ENCODE results near the gene HNRNPH2. TPM values are rescaled to one million over a fixed set of nuclear protein-coding genes. Genes with fewer than 3 reads are reported as not detected.
A peak's percentile ranks its signal among the peaks of the same experiment; 100 is the strongest.

Gene HNRNPH2
- total and polyA plus RNA-seq, 9 of the 15 experiments (the other 6 are each of a cell fraction or from before 2014, with no cell fraction given), result 40.0 to 130 (median 60.3) TPM

GRCh38 chrX:101390664-101391525, 17.1 kb upstream of the HNRNPH2 start, which contains the start of gene RPL36A (continued):
- TF ChIP-seq ARID1B (IDR thresholded peaks at IDR 0.05) (no peak; the same call in 1 of the 2 replicates), KAT2B (IDR thresholded peaks at IDR 0.05; ENCODE audit: low read depth, low read length) (no peak), FOXP4 (CRISPR knock-in tag; IDR thresholded peaks at IDR 0.05; ENCODE audit: borderline replicate concordance) (no peak), CBX3 (IDR thresholded peaks at IDR 0.05; ENCODE audit: borderline replicate concordance in 1 of 2, low read length in 2 of 2) (peak in 1 of 2 experiments; percentile 75; a peak in 2 of 3 replicates), RBFOX2 (IDR thresholded peaks at IDR 0.05; ENCODE audit: low read depth, low read length) (peak; percentile 97), PYGO2 (tag; IDR thresholded peaks at IDR 0.05) (no peak; the same call in 1 of the 2 replicates), MAFK (IDR thresholded peaks at IDR 0.05; ENCODE audit: low read length) (no peak), RBM39 (optimal IDR thresholded peaks at IDR 0.05; ENCODE audit: low read depth, low read length) (peak; percentile 67), SMARCB1 (IDR thresholded peaks at IDR 0.05; ENCODE audit: insufficient read length, low read depth) (no peak), E2F8 (IDR thresholded peaks at IDR 0.05; ENCODE audit: low read depth, partially characterized antibody) (peak; percentile 52), KDM1A (IDR thresholded peaks at IDR 0.05) (no peak), FOXM1 (IDR thresholded peaks at IDR 0.05; ENCODE audit: low read depth) (no peak), FOXM1 (CRISPR knock-in tag; IDR thresholded peaks at IDR 0.05; ENCODE audit: low read depth) (no peak), CTCF (IDR thresholded peaks at IDR 0.05 in 2 of 3, conservative IDR thresholded peaks at IDR 0.05 in 1 of 3; ENCODE audit: insufficient read depth in 2 of 3, low read depth in 1 of 3, low read length in 3 of 3) (peak; percentile 79 to 82 (median 80)), IRF1 (CRISPR knock-in tag; IDR thresholded peaks at IDR 0.05; ENCODE audit: borderline replicate concordance) (no peak), EP400 (IDR thresholded peaks at IDR 0.05) (peak; percentile 99), MIER1 (IDR thresholded peaks at IDR 0.05; ENCODE audit: low read depth) (no peak)
- TF ChIP-seq, protein P1, sequence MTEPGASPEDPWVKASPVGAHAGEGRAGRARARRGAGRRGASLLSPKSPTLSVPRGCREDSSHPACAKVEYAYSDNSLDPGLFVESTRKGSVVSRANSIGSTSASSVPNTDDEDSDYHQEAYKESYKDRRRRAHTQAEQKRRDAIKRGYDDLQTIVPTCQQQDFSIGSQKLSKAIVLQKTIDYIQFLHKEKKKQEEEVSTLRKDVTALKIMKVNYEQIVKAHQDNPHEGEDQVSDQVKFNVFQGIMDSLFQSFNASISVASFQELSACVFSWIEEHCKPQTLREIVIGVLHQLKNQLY (CRISPR knock-in tag; conservative IDR thresholded peaks at IDR 0.05), result no peak

Data from K562 (cell line).